ENCODE results near the gene APRT. TPM values are rescaled to one million over a fixed set of nuclear protein-coding genes. Genes with fewer than 3 reads are reported as not detected.
A peak's percentile ranks its signal among the peaks of the same experiment; 100 is the strongest.

Gene APRT
- total and polyA plus RNA-seq, 5 donors from 2014 or later: 145 to 489 (median 418) TPM

GRCh38 chr16:88780142-88781062 lies 31.3 kb downstream of the APRT start:
- H3K9me3 Mint-ChIP-seq: no peaks in the 10 kb centered on the region
- Histone ChIP-seq H3K4me1 (ENCODE audit: control insufficient read depth, insufficient read depth, low read length, poor library complexity, severe bottlenecking) (peaks cover 68% of the 10 kb centered on the region), H3K4me3 (ENCODE audit: low read depth, low read length) (peak overlapping the region; percentile 73), H3K27ac (ENCODE audit: insufficient read depth, low read length, poor library complexity, severe bottlenecking) (peak overlapping the region; percentile 85), H3K27me3 (ENCODE audit: control insufficient read depth, insufficient read depth, low read length) (no peaks in the 10 kb centered on the region), H3K36me3 (ENCODE audit: control insufficient read depth, insufficient read depth, low read length) (peaks cover 2% of the 10 kb centered on the region), H3K9me3 (ENCODE audit: control insufficient read depth in 2 of 2, low read length in 2 of 2) (no peaks in the 10 kb centered on the region)
- peak in 1 of 3 donors; percentile 30 for DNase-seq
- no peak for ATAC-seq (ENCODE audit: low read depth in 2 of 2)
- no peaks in the 10 kb centered on the region for H3K27me3 Mint-ChIP-seq
- H3K4me3 Mint-ChIP-seq: peak overlapping the region; percentile 87 to 98 (median 88)
- H3K36me3 Mint-ChIP-seq: no peaks in the 10 kb centered on the region
- peak overlapping the region; percentile 89 to 99 (median 96) for H3K27ac Mint-ChIP-seq
- H3K4me1 Mint-ChIP-seq: peaks cover 0 to 64% (median 28%) of the 10 kb centered on the region in 4 donors

- H3K4me1 Mint-ChIP-seq: peaks cover 0 to 67% (median 29%) of the 10 kb centered on the region in 4 donors
- no peak overlapping the region for H3K4me3 ChIP-seq (ENCODE audit: low read depth, low read length)
- no peaks in the 10 kb centered on the region for H3K9me3 ChIP-seq (ENCODE audit: control insufficient read depth in 2 of 2, low read length in 2 of 2)
- ATAC-seq (ENCODE audit: low read depth in 2 of 2) (no peak), DNase-seq (no peak)
- H3K9me3 Mint-ChIP-seq: no peaks in the 10 kb centered on the region
- peak overlapping the region; percentile 87 to 90 (median 88) for H3K4me3 Mint-ChIP-seq
- peaks cover 2% of the 10 kb centered on the region for H3K36me3 ChIP-seq (ENCODE audit: control insufficient read depth, insufficient read depth, low read length)
- peak overlapping the region; percentile 85 for H3K27ac ChIP-seq (ENCODE audit: insufficient read depth, low read length, poor library complexity, severe bottlenecking)
- no peaks in the 10 kb centered on the region for H3K36me3 Mint-ChIP-seq
- no peaks in the 10 kb centered on the region for H3K27me3 Mint-ChIP-seq
- H3K27me3 ChIP-seq (ENCODE audit: control insufficient read depth, insufficient read depth, low read length): no peaks in the 10 kb centered on the region
- peaks cover 73% of the 10 kb centered on the region for H3K4me1 ChIP-seq (ENCODE audit: control insufficient read depth, insufficient read depth, low read length, poor library complexity, severe bottlenecking)
- H3K27ac Mint-ChIP-seq: peak overlapping the region; percentile 89 to 99 (median 96)
Measured at GRCh38 chr16:88779406-88780141, 32.2 kb downstream of the APRT start.

GRCh38 chr16:88778541-88779065 lies 33.1 kb downstream of the APRT start:
- H3K9me3 Mint-ChIP-seq: no peaks in the 10 kb centered on the region
- Histone ChIP-seq H3K9me3 (ENCODE audit: control insufficient read depth in 2 of 2, low read length in 2 of 2) (no peaks in the 10 kb centered on the region), H3K27me3 (ENCODE audit: control insufficient read depth, insufficient read depth, low read length) (no peaks in the 10 kb centered on the region), H3K4me3 (ENCODE audit: low read depth, low read length) (no peak overlapping the region), H3K36me3 (ENCODE audit: control insufficient read depth, insufficient read depth, low read length) (peaks cover 2% of the 10 kb centered on the region), H3K27ac (ENCODE audit: insufficient read depth, low read length, poor library complexity, severe bottlenecking) (peak overlapping the region; percentile 85), H3K4me1 (ENCODE audit: control insufficient read depth, insufficient read depth, low read length, poor library complexity, severe bottlenecking) (peaks cover 74% of the 10 kb centered on the region)
- H3K27me3 Mint-ChIP-seq: no peaks in the 10 kb centered on the region
- H3K4me3 Mint-ChIP-seq: peak overlapping the region in 2 of 4 donors; percentile 57 to 72
- no peaks in the 10 kb centered on the region for H3K36me3 Mint-ChIP-seq
- DNase-seq: no peak
- no peak for ATAC-seq (ENCODE audit: low read depth in 2 of 2)
- H3K4me1 Mint-ChIP-seq: peaks cover 0 to 73% (median 28%) of the 10 kb centered on the region in 4 donors
- peak overlapping the region; percentile 60 to 86 (median 73) for H3K27ac Mint-ChIP-seq

- no peaks in the 10 kb centered on the region for H3K27me3 ChIP-seq (ENCODE audit: control insufficient read depth, insufficient read depth, low read length)
- DNase-seq (no peak), ATAC-seq (ENCODE audit: low read depth in 2 of 2) (no peak)
- no peaks in the 10 kb centered on the region for H3K36me3 Mint-ChIP-seq
- H3K9me3 Mint-ChIP-seq: no peaks in the 10 kb centered on the region
- H3K4me1 ChIP-seq (ENCODE audit: control insufficient read depth, insufficient read depth, low read length, poor library complexity, severe bottlenecking): peaks cover 74% of the 10 kb centered on the region
- peaks cover 2% of the 10 kb centered on the region for H3K36me3 ChIP-seq (ENCODE audit: control insufficient read depth, insufficient read depth, low read length)
- H3K27me3 Mint-ChIP-seq: no peaks in the 10 kb centered on the region
- H3K4me3 Mint-ChIP-seq: peak overlapping the region in 2 of 4 donors; percentile 57 to 72
- H3K27ac Mint-ChIP-seq: peak overlapping the region; percentile 71 to 86 (median 73)
- H3K4me1 Mint-ChIP-seq: peaks cover 0 to 69% (median 25%) of the 10 kb centered on the region in 4 donors
- no peak overlapping the region for H3K4me3 ChIP-seq (ENCODE audit: low read depth, low read length)
- peak overlapping the region; percentile 47 for H3K27ac ChIP-seq (ENCODE audit: insufficient read depth, low read length, poor library complexity, severe bottlenecking)
- H3K9me3 ChIP-seq (ENCODE audit: control insufficient read depth in 2 of 2, low read length in 2 of 2): no peaks in the 10 kb centered on the region
Measured at GRCh38 chr16:88778271-88778525, 33.5 kb downstream of the APRT start.

GRCh38 chr16:88777471-88778270 lies 34.1 kb downstream of the APRT start:
- H3K36me3 Mint-ChIP-seq: no peaks in the 10 kb centered on the region
- peaks cover 74% of the 10 kb centered on the region for H3K4me1 ChIP-seq (ENCODE audit: control insufficient read depth, insufficient read depth, low read length, poor library complexity, severe bottlenecking)
- no peak overlapping the region for H3K4me3 ChIP-seq (ENCODE audit: low read depth, low read length)
- peak overlapping the region; percentile 71 to 86 (median 73) for H3K27ac Mint-ChIP-seq
- H3K9me3 Mint-ChIP-seq: no peaks in the 10 kb centered on the region
- ATAC-seq (ENCODE audit: low read depth in 2 of 2) (no peak), DNase-seq (no peak)
- H3K27ac ChIP-seq (ENCODE audit: insufficient read depth, low read length, poor library complexity, severe bottlenecking): peak overlapping the region; percentile 47
- no peaks in the 10 kb centered on the region for H3K27me3 Mint-ChIP-seq
- H3K36me3 ChIP-seq (ENCODE audit: control insufficient read depth, insufficient read depth, low read length): peaks cover 2% of the 10 kb centered on the region
- H3K4me1 Mint-ChIP-seq: peaks cover 0 to 64% (median 20%) of the 10 kb centered on the region in 4 donors
- H3K9me3 ChIP-seq (ENCODE audit: control insufficient read depth in 2 of 2, low read length in 2 of 2): no peaks in the 10 kb centered on the region
- no peaks in the 10 kb centered on the region for H3K27me3 ChIP-seq (ENCODE audit: control insufficient read depth, insufficient read depth, low read length)
- H3K4me3 Mint-ChIP-seq: peak overlapping the region in 3 of 4 donors; percentile 43 to 72 (median 57)

GRCh38 chr16:88775825-88776224 lies 35.9 kb downstream of the APRT start:
- Histone ChIP-seq H3K27ac (ENCODE audit: insufficient read depth, low read length, poor library complexity, severe bottlenecking) (no peak overlapping the region), H3K4me1 (ENCODE audit: control insufficient read depth, insufficient read depth, low read length, poor library complexity, severe bottlenecking) (peaks cover 61% of the 10 kb centered on the region), H3K4me3 (ENCODE audit: low read depth, low read length) (no peak overlapping the region), H3K27me3 (ENCODE audit: control insufficient read depth, insufficient read depth, low read length) (no peaks in the 10 kb centered on the region), H3K36me3 (ENCODE audit: control insufficient read depth, insufficient read depth, low read length) (peaks cover 2% of the 10 kb centered on the region), H3K9me3 (ENCODE audit: control insufficient read depth in 2 of 2, low read length in 2 of 2) (no peaks in the 10 kb centered on the region)
- ATAC-seq (ENCODE audit: low read depth in 2 of 2) (no peak), DNase-seq (no peak)
- H3K4me3 Mint-ChIP-seq: no peak overlapping the region
- peak overlapping the region in 1 of 3 donors; percentile 68 for H3K27ac Mint-ChIP-seq
- no peaks in the 10 kb centered on the region for H3K9me3 Mint-ChIP-seq
- no peaks in the 10 kb centered on the region for H3K36me3 Mint-ChIP-seq
- H3K27me3 Mint-ChIP-seq: no peaks in the 10 kb centered on the region
- peaks cover 0 to 56% (median 10%) of the 10 kb centered on the region in 4 donors for H3K4me1 Mint-ChIP-seq
